ENCODE results near the gene RSF1.

DNA sequence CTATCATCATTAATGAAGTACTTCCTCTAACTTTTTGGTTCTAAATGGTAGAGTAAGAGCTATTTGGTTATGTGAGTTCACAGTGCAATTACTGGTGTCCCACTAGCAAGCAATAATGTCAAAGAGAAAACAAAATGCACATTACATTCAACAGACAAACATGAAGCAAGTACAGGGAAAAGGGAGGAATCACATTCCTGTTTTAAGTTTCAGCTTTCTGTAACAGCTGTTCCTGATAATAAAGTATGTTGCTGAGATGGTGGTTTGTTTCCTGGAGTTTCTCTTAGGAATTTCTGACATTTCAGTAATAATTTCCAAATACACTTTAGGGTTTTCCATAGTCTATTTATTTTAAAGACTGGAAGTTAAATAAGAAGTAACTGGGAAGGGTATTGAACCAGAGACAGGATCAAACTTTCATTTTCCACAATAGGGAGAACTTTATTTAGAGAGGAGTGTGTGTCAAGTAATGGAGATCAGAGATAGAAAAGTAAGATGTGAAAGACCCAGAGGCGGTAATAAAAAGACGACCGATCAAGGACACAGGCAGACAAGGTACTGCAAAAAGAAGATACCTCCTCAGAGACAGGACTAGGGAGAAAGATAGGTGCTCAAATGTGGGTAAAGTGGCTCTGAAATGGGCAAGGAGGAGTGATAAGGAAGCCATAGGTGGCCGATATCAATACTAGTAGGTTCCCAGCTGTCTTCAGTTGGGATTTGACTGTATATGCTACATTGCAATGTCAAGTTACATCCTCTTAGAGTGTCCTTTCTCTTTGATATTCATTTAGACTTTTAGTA is 162.1 kb downstream of the RSF1 start:
- TF ChIP-seq, protein P1, sequence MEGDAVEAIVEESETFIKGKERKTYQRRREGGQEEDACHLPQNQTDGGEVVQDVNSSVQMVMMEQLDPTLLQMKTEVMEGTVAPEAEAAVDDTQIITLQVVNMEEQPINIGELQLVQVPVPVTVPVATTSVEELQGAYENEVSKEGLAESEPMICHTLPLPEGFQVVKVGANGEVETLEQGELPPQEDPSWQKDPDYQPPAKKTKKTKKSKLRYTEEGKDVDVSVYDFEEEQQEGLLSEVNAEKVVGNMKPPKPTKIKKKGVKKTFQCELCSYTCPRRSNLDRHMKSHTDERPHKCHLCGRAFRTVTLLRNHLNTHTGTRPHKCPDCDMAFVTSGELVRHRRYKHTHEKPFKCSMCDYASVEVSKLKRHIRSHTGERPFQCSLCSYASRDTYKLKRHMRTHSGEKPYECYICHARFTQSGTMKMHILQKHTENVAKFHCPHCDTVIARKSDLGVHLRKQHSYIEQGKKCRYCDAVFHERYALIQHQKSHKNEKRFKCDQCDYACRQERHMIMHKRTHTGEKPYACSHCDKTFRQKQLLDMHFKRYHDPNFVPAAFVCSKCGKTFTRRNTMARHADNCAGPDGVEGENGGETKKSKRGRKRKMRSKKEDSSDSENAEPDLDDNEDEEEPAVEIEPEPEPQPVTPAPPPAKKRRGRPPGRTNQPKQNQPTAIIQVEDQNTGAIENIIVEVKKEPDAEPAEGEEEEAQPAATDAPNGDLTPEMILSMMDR (optimal IDR thresholded peaks at IDR 0.05 in 1 of 3, IDR thresholded peaks at IDR 0.05 in 1 of 3, conservative IDR thresholded peaks at IDR 0.05 in 1 of 3; ENCODE audit: extremely low read depth in 1 of 3, insufficient read depth in 2 of 3, low read length in 3 of 3), result no peak
- no peak for TF ChIP-seq EZH2 (IDR thresholded peaks at IDR 0.05; ENCODE audit: low read length)
